ENCODE measurements around the gene AMZ2. TPM values are rescaled to one million over a fixed set of nuclear protein-coding genes. Genes with fewer than 3 reads are reported as not detected.
A peak's percentile ranks its signal among the peaks of the same experiment; 100 is the strongest.

Gene AMZ2
- polyA plus RNA-seq, 1 of the 3 experiments (the other 2 are of a cell fraction), result 95.9 TPM

- TF ChIP-seq REST (IDR thresholded peaks at IDR 0.05; ENCODE audit: low read depth, low read length) (peak; percentile 21; the same call in 1 of the 2 replicates), CTCF (IDR thresholded peaks at IDR 0.05) (no peak), GABPA (IDR thresholded peaks at IDR 0.05; ENCODE audit: low read depth) (no peak), POLR2AphosphoS5 (IDR thresholded peaks at IDR 0.05; ENCODE audit: low read depth, low read length) (peak; percentile 96), TEAD4 (IDR thresholded peaks at IDR 0.05; ENCODE audit: borderline replicate concordance, insufficient read depth) (no peak), FOSL2 (IDR thresholded peaks at IDR 0.05; ENCODE audit: borderline replicate concordance, low read depth) (no peak; the same call in 1 of the 2 replicates), NRF1 (IDR thresholded peaks at IDR 0.05; ENCODE audit: low read depth, low read length) (peak; percentile 97), IRF3 (IDR thresholded peaks at IDR 0.05; ENCODE audit: low read depth, low read length) (no peak)
These were observed at the start of gene AMZ2 (continued) for GRCh38 chr17:68247445-68248198.

- Histone ChIP-seq H3K36me3 (replicated peaks in 1 of 2; ENCODE audit: control insufficient read depth in 1 of 2, insufficient read depth in 2 of 2, low read length in 1 of 2) (no peaks in the 10 kb centered on the region), H3K4me2 (peak overlapping the region; percentile 72; the same call in 1 of the 2 replicates), H3K79me2 (ENCODE audit: insufficient read depth) (no peaks in the 10 kb centered on the region), H3K9me2 (no peaks in the 10 kb centered on the region), H3K9me3 (no peaks in the 10 kb centered on the region), H4K20me1 (ENCODE audit: insufficient read depth) (no peaks in the 10 kb centered on the region), H3K9ac (no peak overlapping the region), H3K4me1 (ENCODE audit: control insufficient read depth in 1 of 2, insufficient read depth in 2 of 2, low read depth in 1 of 2, low read length in 1 of 2) (peaks cover 0 to 40% of the 10 kb centered on the region in 2 experiments; a peak in 1 of 4 replicates), H3K27me3 (ENCODE audit: insufficient read depth) (peaks cover 66% of the 10 kb centered on the region), H3K27ac (ENCODE audit: low read depth in 2 of 2, low read length in 1 of 2) (no peak overlapping the region), H2AFZ (ENCODE audit: low read depth) (no peak overlapping the region), H3F3A (replicated peaks; ENCODE audit: insufficient read depth) (peaks cover 14% of the 10 kb centered on the region), H3K4me3 (ENCODE audit: low read depth in 2 of 2, low read length in 1 of 2) (no peak overlapping the region; a peak in 1 of 4 replicates)
- ChIA-PET CTCF (interaction anchor here (1.8 to 12.7 kb wide), 10 partner anchors 11 to 561 kb away, joined by 4 to 194 read pairs (median 12); no protein-coding TSS in a partner anchor), POLR2A (interaction anchor here (0.5 to 1.9 kb wide), 2 partner anchors 49 to 82 kb away, joined by 3 to 7 read pairs; partner anchors contain the start of gene AMZ2)
- DNase-seq, result peak; percentile 72
- WGBS (ENCODE audit: low lambda C conversion rate), result 3% methylated on average over 57 of the region's 101 CpGs
- TF ChIP-seq YY1 (IDR thresholded peaks at IDR 0.05; ENCODE audit: low read depth) (no peak), EZH2phosphoT487 (IDR thresholded peaks at IDR 0.05; ENCODE audit: borderline replicate concordance, low read depth) (peak; percentile 74; the same call in 1 of the 2 replicates)
These were observed 48.7 kb upstream of the AMZ2 start for GRCh38 chr17:68198931-68199836.

Data from SK-N-SH (cell line).